HepG2 (cell line): ENCODE measurements around the gene TCF3. TPM values are rescaled to one million over a fixed set of nuclear protein-coding genes. Genes with fewer than 3 reads are reported as not detected.

Experiments used
- ATAC-seq: fragments of 200-7000 bp; cut with Tn5 transposase; 3 replicates; pipeline ENCODE4 v1.9.1; 2020; ENCODE audit warnings: mild to moderate bottlenecking, moderate library complexity
- BruUV-seq: library from RNA; stranded (reverse); fragments of 400-500 nt; replicated peaks from 2 replicates; lab custom pipeline; 2021; lab: Mats Ljungman, UMichigan
- CTCF ChIA-PET: fragments of 300-600 bp; formaldehyde crosslinking; extraction: SDS; loops from one replicate; lab custom pipeline; 2021; ENCODE audit warnings: low total read pairs, inconsistent platforms, low intra/inter-chr PET ratio; lab: Yijun Ruan, JAX
- POLR2A ChIA-PET: fragments of 350-600 bp; sonication (Branson Sonifier 250); formaldehyde crosslinking; loops from one replicate; lab custom pipeline; 2020; ENCODE audit warnings: antibody characterized with exemption, inconsistent platforms; lab: Yijun Ruan, JAX
- DNase-seq: peaks from one replicate; pipeline ENCODE4 v3.0.0-alpha.2; 2015; ENCODE audit warnings: low spot score
- FAIRE-seq: peaks from 3 replicates; lab custom pipeline; 2011; peaks lifted over from hg19 to GRCh38; lab: Jason Lieb, UNC
- H2AFZ ChIP-seq: one replicate; pipeline ENCODE4 v1.6.1; 2011; ENCODE audit warnings: low read length, inconsistent platforms
- H3K27ac ChIP-seq: fragments of 300-600 bp; 3 replicates; pipeline ENCODE4 v1.8.0; 2011; ENCODE audit warnings: mixed run types, mild to moderate bottlenecking, mixed read lengths, low read length, inconsistent platforms; ENCODE audit not compliant: insufficient read depth; ENCODE audit errors: extremely low read length
- H3K27me3 ChIP-seq, 2 experiments: fragments of 200-600 bp in 1 of 2; 2 replicates in 1 of 2; 3 replicates in 1 of 2; pipeline versions ENCODE4 v1.6.0 to v1.8.0; 2011; ENCODE audit warnings: low read length in 2 of 2, mild to moderate bottlenecking in 2 of 2, moderate library complexity in 2 of 2, inconsistent platforms in 1 of 2; ENCODE audit not compliant: insufficient read depth in 2 of 2, control insufficient read depth in 1 of 2
- H3K36me3 ChIP-seq, 2 experiments: fragments of 200-600 bp in 1 of 2; replicated peaks in 1 of 2; 2 replicates in 1 of 2; 3 replicates in 1 of 2; pipeline versions ENCODE4 v1.5.1 to v1.8.0; 2011; ENCODE audit warnings: low read length in 2 of 2, inconsistent platforms in 1 of 2; ENCODE audit not compliant: insufficient read depth in 2 of 2, control insufficient read depth in 1 of 2
- H3K4me1 ChIP-seq: 2 replicates; pipeline ENCODE4 v1.5.1; 2012; ENCODE audit warnings: low read length, inconsistent platforms; ENCODE audit not compliant: insufficient read depth
- H3K4me2 ChIP-seq: 2 replicates; pipeline ENCODE4 v1.6.0; 2011; ENCODE audit warnings: low read depth, low read length, inconsistent platforms
- H3K4me3 ChIP-seq, 3 experiments: fragments of 200-600 bp in 1 of 3; sonication (generic), shearing (Covaris generic) in 1 of 3; replicated peaks in 1 of 3; 2 replicates each; pipeline ENCODE4 v1.5.1; 2011 to 2016; ENCODE audit warnings: low read length in 3 of 3, inconsistent platforms in 2 of 3, low read depth in 2 of 3, mild to moderate bottlenecking in 2 of 3, control low read depth in 1 of 3, mixed read lengths in 1 of 3; ENCODE audit not compliant: insufficient read depth in 1 of 3
- H3K79me2 ChIP-seq: one replicate; pipeline ENCODE4 v1.6.1; 2011; ENCODE audit warnings: low read length, inconsistent platforms; ENCODE audit not compliant: insufficient read depth
- H3K9ac ChIP-seq: 2 replicates; pipeline ENCODE4 v1.6.0; 2011; ENCODE audit warnings: mild to moderate bottlenecking, low read depth, low read length, inconsistent platforms; ENCODE audit not compliant: insufficient read depth
- H3K9me3 ChIP-seq: 2 replicates; pipeline ENCODE4 v1.5.1; 2012; ENCODE audit warnings: mild to moderate bottlenecking, low read length
- H4K20me1 ChIP-seq: 2 replicates; pipeline ENCODE4 v1.6.0; 2011; ENCODE audit warnings: inconsistent platforms, mild to moderate bottlenecking, low read length, moderate library complexity; ENCODE audit not compliant: insufficient read depth
- AGO2 ChIP-seq: fragments of 200-400 bp; formaldehyde crosslinking; optimal IDR thresholded peaks from 2 replicates; pipeline ENCODE3; 2017; ENCODE audit warnings: mild to moderate bottlenecking, low read depth, low read length, moderate library complexity
- DMAP1 ChIP-seq: IDR thresholded peaks from 2 replicates; pipeline ENCODE4 v1.6.1; 2016
- E2F1 ChIP-seq: sonication (generic); formaldehyde crosslinking; IDR thresholded peaks from 2 replicates; pipeline ENCODE4 v1.5.0; 2020; ENCODE audit warnings: missing genetic modification reagents
- ESRRA ChIP-seq: sonication (generic); formaldehyde crosslinking; IDR thresholded peaks from 2 replicates; pipeline ENCODE4 v1.5.1; 2020; ENCODE audit warnings: mild to moderate bottlenecking, low read depth, missing genetic modification reagents
- HNRNPK ChIP-seq: fragments of 200-400 bp; formaldehyde crosslinking; IDR thresholded peaks from 2 replicates; pipeline ENCODE4 v1.6.1; 2018; ENCODE audit warnings: low read length, low read depth, moderate library complexity, mild to moderate bottlenecking; ENCODE audit not compliant: poor library complexity, severe bottlenecking
- HNRNPUL1 ChIP-seq: fragments of 200-400 bp; formaldehyde crosslinking; IDR thresholded peaks from 2 replicates; pipeline ENCODE4 v1.6.1; 2017; ENCODE audit warnings: low read depth, mild to moderate bottlenecking, low read length, moderate library complexity
- HOXA3 ChIP-seq: sonication (generic); formaldehyde crosslinking; IDR thresholded peaks from 2 replicates; pipeline ENCODE4 v1.5.0; 2020; ENCODE audit warnings: missing genetic modification reagents
- ONECUT2 ChIP-seq: sonication (generic); formaldehyde crosslinking; IDR thresholded peaks from 2 replicates; pipeline ENCODE4 v1.4.0; 2020; ENCODE audit warnings: missing genetic modification reagents
- TFE3 ChIP-seq: IDR thresholded peaks from 2 replicates; pipeline ENCODE4 v1.6.1; 2016
- ZBTB43 ChIP-seq: sonication (generic); formaldehyde crosslinking; conservative IDR thresholded peaks from 2 replicates; pipeline ENCODE4 v1.4.0; 2020; ENCODE audit warnings: missing genetic modification reagents
- ZNF282 ChIP-seq: fragments of 450-650 bp; IDR thresholded peaks from 2 replicates; pipeline ENCODE4 v1.6.1; 2018; ENCODE audit not compliant: partially characterized antibody
- ZNF580 ChIP-seq: IDR thresholded peaks from 2 replicates; pipeline ENCODE4 v1.6.1; 2016; ENCODE audit warnings: low read depth, borderline replicate concordance
- ZNF766 ChIP-seq: sonication (generic); formaldehyde crosslinking; IDR thresholded peaks from 2 replicates; pipeline ENCODE4 v1.5.0; 2020; ENCODE audit warnings: missing genetic modification reagents, borderline replicate concordance
- ZNF776 ChIP-seq: sonication (generic); formaldehyde crosslinking; IDR thresholded peaks from 2 replicates; pipeline ENCODE4 v1.4.0; 2020; ENCODE audit warnings: mild to moderate bottlenecking, missing genetic modification reagents
- WGBS: methylation state at CpG from one replicate; pipeline ENCODE4 v1.1.6; 2017; ENCODE audit warnings: low lambda C conversion rate; 5-methylcytosine and 5-hydroxymethylcytosine counted together
- in situ Hi-C: cut with HindIII; loops from 2 replicates; pipeline ENCODE4 v1.10.0; 2017; ENCODE audit warnings: low pct_unique_long_range_greater_than_20kb; ENCODE audit not compliant: extremely low pct_ligation_motif_present
- intact Hi-C: fragments of 100-400 bp; cut with micrococcal nuclease; formaldehyde crosslinking; loops from one replicate; pipeline ENCODE4 v1.10.0; 2022; ENCODE audit not compliant: unreplicated experiment
- polyA plus RNA-seq, 8 experiments: library from polyadenylated mRNA; depleted of rRNA in 3 of 8; stranded (reverse) in 7 of 8; unstranded in 1 of 8; fragments of >200 nt; fragmentation: Illumina TruSeq in 4 of 8; extraction: Trizol in 4 of 8; gene quantifications; 2 replicates each; pipeline versions ENCODE4 v1.2.1 to v1.2.3, GENCODE V29; 2011 to 2016; ENCODE audit warnings: low read depth in 4 of 8, missing spikeins in 1 of 8, mixed read lengths in 1 of 8; ENCODE audit not compliant: insufficient read depth in 1 of 8
- total RNA-seq, 5 experiments: library from RNA; depleted of rRNA; stranded (reverse); fragments of >200 nt; fragmentation: Illumina TruSeq; extraction: Trizol; gene quantifications; 2 replicates each; pipeline ENCODE4 v1.2.3, GENCODE V29; 2016; ENCODE audit warnings: low read depth in 1 of 5
- TF ChIP-seq, protein P1 (sequence below): sonication (generic); formaldehyde crosslinking; IDR thresholded peaks from 2 replicates; pipeline ENCODE4 v1.5.0; 2020; ENCODE audit warnings: missing genetic modification reagents

TCF3 gene
- total and polyA plus RNA-seq, 2 of the 13 experiments (the other 11 are each of a cell fraction or from before 2014, with no cell fraction given): 51.4 to 53.2 TPM

GRCh38 chr19:1584500-1585242 is 67.7 kb downstream of the TCF3 start:
- POLR2A ChIA-PET: no interaction called here
- ATAC-seq: no peak
- H3K79me2 ChIP-seq: peaks cover 23% of the 10 kb centered on the region

DNA sequence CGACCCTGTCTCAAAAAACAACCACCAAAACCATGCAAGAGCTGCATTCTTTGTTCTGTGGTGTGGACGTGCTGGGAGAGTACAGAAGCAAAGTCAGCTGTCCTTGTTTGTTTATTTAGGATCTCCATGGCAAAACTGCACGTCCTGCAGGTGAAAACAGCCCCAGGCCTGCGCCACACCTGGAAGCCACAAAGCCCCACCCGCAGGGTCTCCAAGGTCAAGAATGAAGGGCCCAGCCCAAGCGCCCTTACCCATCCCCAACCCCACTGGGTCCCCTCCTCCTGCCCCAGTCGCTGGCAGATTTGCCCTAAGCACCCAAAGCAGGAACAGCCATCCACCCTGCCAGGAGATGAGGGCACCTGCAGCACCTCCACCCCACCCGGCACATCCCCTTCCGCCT is 70.2 kb downstream of the TCF3 start:
- POLR2A ChIA-PET: no interaction called here
- Histone ChIP-seq H3K79me2 (peaks cover 11% of the 10 kb centered on the region), H3K4me2 (no peak overlapping the region), H3K9ac (no peak overlapping the region), H3K4me3 (no peak overlapping the region), H3K27ac (no peak overlapping the region), H3K27me3 (no peaks in the 10 kb centered on the region), H2AFZ (no peak overlapping the region), H3K9me3 (no peaks in the 10 kb centered on the region), H4K20me1 (0 out of 2 replicates have a peak, but pooled peaks cover 2% of the 10 kb centered on the region), H3K4me1 (peaks cover 15% of the 10 kb centered on the region), H3K36me3 (peaks cover 14 to 53% of the 10 kb centered on the region in 2 experiments; a peak in 4 of 5 replicates)
- 96% methylated on average over 9 of the region's 9 CpGs for WGBS
- CTCF ChIA-PET: no interaction called here
- intact Hi-C loops (no loop called here), in situ Hi-C loops (no loop called here)
- DNase-seq (no peak), FAIRE-seq (no peak), ATAC-seq (no peak)
- BruUV-seq: no TSS peak
- TF ChIP-seq HNRNPK: no peak
- TF ChIP-seq ZNF580 (CRISPR knock-in tag): no peak
- TF ChIP-seq E2F1 (CRISPR knock-in tag): no peak
- no peak for TF ChIP-seq TFE3 (CRISPR knock-in tag)
- TF ChIP-seq HNRNPUL1: no peak
- no peak for TF ChIP-seq DMAP1
- no peak for TF ChIP-seq ZNF766 (CRISPR knock-in tag)
- TF ChIP-seq, protein P1, sequence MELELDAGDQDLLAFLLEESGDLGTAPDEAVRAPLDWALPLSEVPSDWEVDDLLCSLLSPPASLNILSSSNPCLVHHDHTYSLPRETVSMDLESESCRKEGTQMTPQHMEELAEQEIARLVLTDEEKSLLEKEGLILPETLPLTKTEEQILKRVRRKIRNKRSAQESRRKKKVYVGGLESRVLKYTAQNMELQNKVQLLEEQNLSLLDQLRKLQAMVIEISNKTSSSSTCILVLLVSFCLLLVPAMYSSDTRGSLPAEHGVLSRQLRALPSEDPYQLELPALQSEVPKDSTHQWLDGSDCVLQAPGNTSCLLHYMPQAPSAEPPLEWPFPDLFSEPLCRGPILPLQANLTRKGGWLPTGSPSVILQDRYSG (CRISPR knock-in tag): no peak
- no peak for TF ChIP-seq ONECUT2 (CRISPR knock-in tag)
- TF ChIP-seq ZNF282: no peak
- no peak for TF ChIP-seq ZBTB43

More at GRCh38 chr19:1584500-1585242, 67.7 kb downstream of the TCF3 start:
- intact Hi-C loops: no loop called here
- no peak for DNase-seq
- Histone ChIP-seq H3K27me3 (no peaks in the 10 kb centered on the region), H3K4me2 (no peak overlapping the region), H3K36me3 (peaks cover 14 to 45% of the 10 kb centered on the region in 2 experiments; a peak in 4 of 5 replicates), H3K27ac (no peak overlapping the region), H2AFZ (no peak overlapping the region), H3K4me1 (peaks cover 39% of the 10 kb centered on the region), H4K20me1 (no peaks in the 10 kb centered on the region), H3K4me3 (no peak overlapping the region), H3K9ac (no peak overlapping the region), H3K9me3 (no peaks in the 10 kb centered on the region)
- 99% methylated on average over 56 of the region's 87 CpGs for WGBS
- in situ Hi-C loops: no loop called here
- BruUV-seq: no TSS peak
- CTCF ChIA-PET: no interaction called here
- no peak for TF ChIP-seq ESRRA (CRISPR knock-in tag)
- TF ChIP-seq AGO2: peak; percentile 54
- peak; percentile 30; the same call in 1 of the 2 replicates for TF ChIP-seq HOXA3 (CRISPR knock-in tag)
- no peak for TF ChIP-seq ZNF776 (CRISPR knock-in tag)
- no peak for FAIRE-seq
